Uterus (tissue), 4 donors: ENCODE data around the gene PROCR. TPM values are rescaled to one million over a fixed set of nuclear protein-coding genes. Genes with fewer than 3 reads are reported as not detected.
"Not testable (repeated sequence)": the region's sequence is repeated elsewhere in the genome, so short reads cannot be mapped to it uniquely, and the experiment has no call there.

Experiments
- DNase-seq, 2 donors: peaks; one replicate each; pipeline ENCODE4 v3.0.0-alpha.2; 2019 to 2020
- H3K27ac ChIP-seq, 2 donors: fragments of 200-600 bp; sonication (generic); 1 replicate in 1 of 2; 2 replicates in 1 of 2; pipeline ENCODE4 v1.5.1; 2016 to 2018
- H3K27me3 ChIP-seq, 2 donors: fragments of 200-600 bp; sonication (generic); one replicate each; pipeline ENCODE4 v1.5.1; 2018 to 2019; ENCODE audit warnings: control low read depth in 1 of 2
- H3K36me3 ChIP-seq, 2 donors: fragments of 200-600 bp; sonication (generic); one replicate each; pipeline ENCODE4 v1.5.1; 2019; ENCODE audit warnings: control low read depth in 1 of 2
- H3K4me1 ChIP-seq, 2 donors: fragments of 200-600 bp; sonication (generic); one replicate each; pipeline ENCODE4 v1.5.1; 2018 to 2019; ENCODE audit warnings: control low read depth in 1 of 2
- H3K4me3 ChIP-seq, 2 donors: fragments of 200-600 bp; sonication (generic); 1 replicate in 1 of 2; 2 replicates in 1 of 2; pipeline ENCODE4 v1.5.1; 2018 to 2019; ENCODE audit warnings: mild to moderate bottlenecking in 1 of 2
- H3K9me3 ChIP-seq, 2 donors: fragments of 200-600 bp; sonication (generic); one replicate each; pipeline ENCODE4 v1.5.1; 2019; ENCODE audit warnings: control low read depth in 1 of 2
- CTCF ChIP-seq, 4 experiments: fragments of 200-600 bp in 2 of 4; fragments of 450-650 bp in 2 of 4; sonication (generic) in 2 of 4; IDR thresholded peaks; one replicate each; pipeline ENCODE4 v1.5.1; 2016 to 2019; ENCODE audit warnings: antibody characterized with exemption in 4 of 4, mild to moderate bottlenecking in 2 of 4, moderate library complexity in 1 of 4
- POLR2A ChIP-seq, 2 donors: fragments of 450-650 bp; IDR thresholded peaks; one replicate each; pipeline ENCODE4 v1.6.1; 2016; ENCODE audit warnings: antibody characterized with exemption in 2 of 2, mild to moderate bottlenecking in 1 of 2, moderate library complexity in 1 of 2
- intact Hi-C: fragments of 100-400 bp; cut with DNase I; formaldehyde crosslinking; loops from one replicate; pipeline ENCODE4 v1.15.1; 2023; ENCODE audit warnings: low total_unique reads
- total RNA-seq, 4 donors: library from RNA; depleted of rRNA in 3 of 4; stranded (reverse); fragments of >200 nt in 3 of 4; gene quantifications; one replicate each; pipeline versions ENCODE4 v1.1.0 to v1.2.4, GENCODE V29; 2014 to 2023
- donor health status: DM: yes; HTN: yes; CAD: no.

Gene PROCR
- total RNA-seq, 4 donors from 2014 or later, result 40.2 to 96.2 (median 60.7) TPM

- Histone ChIP-seq H3K27ac (no peak overlapping the region), H3K36me3 (no peaks in the 10 kb centered on the region), H3K9me3 (no peaks in the 10 kb centered on the region), H3K27me3 (no peaks in the 10 kb centered on the region), H3K4me3 (no peak overlapping the region), H3K4me1 (no peaks in the 10 kb centered on the region)
- intact Hi-C loops, result no loop called here
- no peak for DNase-seq
- TF ChIP-seq CTCF (IDR thresholded peaks at IDR 0.05), result no peak
- no peak for TF ChIP-seq POLR2A (IDR thresholded peaks at IDR 0.05)
These were observed 18.7 kb downstream of the PROCR start for GRCh38 chr20:35190556-35190955.

GRCh38 chr20:35191419-35192117 is 19.7 kb downstream of the PROCR start:
- H3K9me3 ChIP-seq, result no peaks in the 10 kb centered on the region
- TF ChIP-seq CTCF (IDR thresholded peaks at IDR 0.05) (no peak), POLR2A (IDR thresholded peaks at IDR 0.05) (no peak)
- H3K4me3 ChIP-seq, result no peak overlapping the region
- DNase-seq, result no peak
- no peaks in the 10 kb centered on the region for H3K4me1 ChIP-seq
- H3K27ac ChIP-seq, result no peak overlapping the region
- H3K27me3 ChIP-seq, result no peaks in the 10 kb centered on the region
- intact Hi-C loops, result no loop called here
- no peaks in the 10 kb centered on the region for H3K36me3 ChIP-seq

GRCh38 chr20:35192118-35192872 is 20.4 kb downstream of the PROCR start:
- Histone ChIP-seq H3K27ac (no peak overlapping the region), H3K4me1 (no peaks in the 10 kb centered on the region), H3K4me3 (no peak overlapping the region), H3K27me3 (no peaks in the 10 kb centered on the region), H3K9me3 (no peaks in the 10 kb centered on the region), H3K36me3 (no peaks in the 10 kb centered on the region)
- DNase-seq, result no peak
- intact Hi-C loops, result no loop called here
- TF ChIP-seq CTCF (IDR thresholded peaks at IDR 0.05), result no peak
- TF ChIP-seq POLR2A (IDR thresholded peaks at IDR 0.05), result no peak

GRCh38 chr20:35193031-35193791 is 21.3 kb downstream of the PROCR start:
- H3K27ac ChIP-seq, DNase-seq, H3K4me3 ChIP-seq, H3K27me3 ChIP-seq, intact Hi-C loops, H3K9me3 ChIP-seq, H3K36me3 ChIP-seq, H3K4me1 ChIP-seq: not testable (repeated sequence)

- DNase-seq, result no peak
- Histone ChIP-seq H3K27ac (no peak overlapping the region), H3K27me3 (no peaks in the 10 kb centered on the region), H3K36me3 (no peaks in the 10 kb centered on the region), H3K9me3 (peaks cover 0 to 7% of the 10 kb centered on the region in 2 donors), H3K4me1 (no peaks in the 10 kb centered on the region), H3K4me3 (no peak overlapping the region)
- TF ChIP-seq CTCF (IDR thresholded peaks at IDR 0.05), result no peak
- intact Hi-C loops, result no loop called here
These were observed 24.4 kb downstream of the PROCR start for GRCh38 chr20:35196313-35196712.
